K562 (cell line): ENCODE measurements around the gene MBLAC2. TPM values are rescaled to one million over a fixed set of nuclear protein-coding genes. Genes with fewer than 3 reads are reported as not detected.
A peak's percentile ranks its signal among the peaks of the same experiment; 100 is the strongest.

ENCODE experiments used
- BDP1 ChIP-seq: IDR thresholded peaks from 3 replicates; pipeline ENCODE4 v1.6.1; 2011; ENCODE audit not compliant: insufficient read length, insufficient read depth
- CCAR2 ChIP-seq: fragments of 200-400 bp; formaldehyde crosslinking; IDR thresholded peaks from 2 replicates; pipeline ENCODE4 v1.6.1; 2017; ENCODE audit warnings: mild to moderate bottlenecking, low read depth, low read length
- CHD2 ChIP-seq: IDR thresholded peaks from 2 replicates; pipeline ENCODE4 v1.6.1; 2011; ENCODE audit warnings: low read depth, low read length
- ELK3 ChIP-seq: fragments of 450-650 bp; formaldehyde crosslinking; IDR thresholded peaks from 2 replicates; pipeline ENCODE4 v1.4.0; 2020; ENCODE audit warnings: mild to moderate bottlenecking
- JUN ChIP-seq, 2 experiments: sonication (generic) in 1 of 2; formaldehyde crosslinking in 1 of 2; IDR thresholded peaks; 2 replicates each; pipeline versions ENCODE4 v1.6.1 to v1.8.0; 2012 to 2022; ENCODE audit warnings: borderline replicate concordance in 2 of 2, mild to moderate bottlenecking in 2 of 2, improper control_type of control experiment in 1 of 2, low read depth in 1 of 2, low read length in 1 of 2, missing genetic modification reagents in 1 of 2
- NFE2 ChIP-seq: IDR thresholded peaks from 2 replicates; pipeline ENCODE4 v1.6.1; 2014; ENCODE audit warnings: antibody characterized with exemption, low read depth
- POLR2AphosphoS5 ChIP-seq: IDR thresholded peaks from 2 replicates; pipeline ENCODE4 v1.6.1; 2011; ENCODE audit warnings: mild to moderate bottlenecking, low read depth, low read length, moderate library complexity; ENCODE audit not compliant: control insufficient read depth, insufficient read depth
- RBM25 ChIP-seq: fragments of 200-400 bp; formaldehyde crosslinking; IDR thresholded peaks from 2 replicates; pipeline ENCODE4 v1.6.1; 2018; ENCODE audit warnings: low read length, low read depth, moderate library complexity; ENCODE audit not compliant: severe bottlenecking
- SRSF7 ChIP-seq: fragments of 200-400 bp; formaldehyde crosslinking; optimal IDR thresholded peaks from 2 replicates; pipeline ENCODE3; 2017; ENCODE audit warnings: mild to moderate bottlenecking, low read depth, low read length
- TAL1 ChIP-seq: fragments of 450-650 bp; IDR thresholded peaks from 2 replicates; pipeline ENCODE4 v1.6.1; 2016; ENCODE audit warnings: mild to moderate bottlenecking
- TEAD1 ChIP-seq, 2 experiments: fragments of 450-650 bp in 1 of 2; sonication (generic) in 1 of 2; formaldehyde crosslinking; IDR thresholded peaks; 2 replicates each; pipeline versions ENCODE4 v1.4.0 to v1.8.0; 2020 to 2022; ENCODE audit warnings: mild to moderate bottlenecking in 2 of 2, missing genetic modification reagents in 1 of 2
- ZBTB2 ChIP-seq: fragments of 450-650 bp; IDR thresholded peaks from 2 replicates; pipeline ENCODE4 v1.6.1; 2016; ENCODE audit warnings: antibody characterized with exemption
- ZBTB49 ChIP-seq: sonication (generic); formaldehyde crosslinking; IDR thresholded peaks from 2 replicates; pipeline ENCODE4 v1.8.0; 2022; ENCODE audit warnings: missing genetic modification reagents, mild to moderate bottlenecking, borderline replicate concordance
- ZBTB5 ChIP-seq: fragments of 450-650 bp; IDR thresholded peaks from 2 replicates; pipeline ENCODE4 v1.6.1; 2017; ENCODE audit warnings: antibody characterized with exemption
- ZNF121 ChIP-seq: sonication (generic); formaldehyde crosslinking; conservative IDR thresholded peaks from 2 replicates; pipeline ENCODE4 v1.8.0; 2022; ENCODE audit warnings: missing genetic modification reagents
- ZNF282 ChIP-seq: sonication (generic); formaldehyde crosslinking; IDR thresholded peaks from 2 replicates; pipeline ENCODE4 v1.8.1; 2023; ENCODE audit warnings: missing genetic modification reagents
- ZNF384 ChIP-seq: IDR thresholded peaks from 2 replicates; pipeline ENCODE4 v1.6.1; 2012; ENCODE audit warnings: low read depth, low read length, improper control_type of control experiment
- ZNF583 ChIP-seq: fragments of 250-450 bp; sonication (Bioruptor Pico); IDR thresholded peaks from 2 replicates; pipeline ENCODE4 v1.4.0; 2020
- ZNF668 ChIP-seq: fragments of 250-450 bp; sonication (Bioruptor Pico); IDR thresholded peaks from 2 replicates; pipeline ENCODE4 v1.8.0; 2022; ENCODE audit warnings: mild to moderate bottlenecking, inconsistent platforms
- ZNF717 ChIP-seq: fragments of 250-450 bp; sonication (Bioruptor Pico); IDR thresholded peaks from 2 replicates; pipeline ENCODE4 v1.5.0; 2021
- polyA plus RNA-seq, 8 experiments: library from polyadenylated mRNA; depleted of rRNA in 4 of 8; stranded (reverse) in 5 of 8; unstranded in 3 of 8; fragments of >200 nt; fragmentation: Nextera tagmentation in 2 of 8; fragmentation: Illumina TruSeq in 1 of 8; extraction: Ambion mirVana in 2 of 8; extraction: Trizol in 1 of 8; gene quantifications; 2 replicates each; pipeline versions ENCODE4 v1.2.1 to v1.2.3, GENCODE V29; 2011 to 2014; ENCODE audit warnings: inconsistent platforms in 1 of 8, missing spikeins in 1 of 8
- total RNA-seq, 7 experiments: library from RNA; depleted of rRNA in 6 of 7; stranded (reverse); fragments of >200 nt in 6 of 7; fragmentation: Illumina TruSeq in 2 of 7; extraction: Trizol in 2 of 7; gene quantifications; 2 replicates each; pipeline versions ENCODE4 v1.2.1 to v1.2.3, GENCODE V29; 2011 to 2021; ENCODE audit warnings: low replicate concordance in 1 of 7

MBLAC2 gene
- total and polyA plus RNA-seq, 9 of the 15 experiments (the other 6 are each of a cell fraction or from before 2014, with no cell fraction given): 2.4 to 13.1 (median 10.3) TPM

- TF ChIP-seq ZNF384 (peak; percentile 93), ZNF282 (CRISPR knock-in tag) (no peak), ZNF583 (CRISPR knock-in tag) (0 out of 2 replicates have a peak, but pooled peaks have one; percentile 22), ZBTB5 (no peak), ELK3 (CRISPR knock-in tag) (no peak), RBM25 (peak; percentile 81), ZBTB2 (no peak), ZNF717 (CRISPR knock-in tag) (no peak), SRSF7 (no peak), BDP1 (no peak), CHD2 (peak; percentile 92), ZNF121 (no peak), TAL1 (0 out of 2 replicates have a peak, but pooled peaks have one; percentile 9), JUN (IDR thresholded peaks at IDR 0.05; ENCODE audit: borderline replicate concordance, low read depth, low read length) (peak; percentile 53; the same call in 1 of the 2 replicates), JUN (CRISPR knock-in tag; IDR thresholded peaks at IDR 0.05; ENCODE audit: borderline replicate concordance) (no peak), NFE2 (no peak), POLR2AphosphoS5 (peak; percentile 88), ZNF668 (CRISPR knock-in tag) (no peak), CCAR2 (no peak), ZBTB49 (CRISPR knock-in tag) (no peak), TEAD1 (CRISPR knock-in tag; IDR thresholded peaks at IDR 0.05) (peak; percentile 65 to 67; a peak in 2 of 4 replicates)
These were observed 65.0 kb downstream of the MBLAC2 start, which contains the start of gene CETN3 (continued) for GRCh38 chr5:90409318-90410177.
